HCT116 (cell line): ENCODE data around the gene MAP3K8.

Experiments
- EZH2 ChIP-seq: fragments of 200-600 bp; sonication (generic); IDR thresholded peaks from 2 replicates; pipeline ENCODE4 v1.6.1; 2017; ENCODE audit warnings: antibody characterized with exemption, mixed run types
- TF ChIP-seq, protein P1 (sequence below), 3 experiments: fragments of 200-600 bp in 1 of 3; sonication (generic) in 1 of 3; IDR thresholded peaks in 2 of 3; conservative IDR thresholded peaks in 1 of 3; 2 replicates each; pipeline ENCODE4 v1.5.1; 2012 to 2017; ENCODE audit warnings: low read depth in 2 of 3, low read length in 2 of 3, antibody characterized with exemption in 1 of 3, borderline replicate concordance in 1 of 3, control low read depth in 1 of 3, mild to moderate bottlenecking in 1 of 3, mixed read lengths in 1 of 3, mixed run types in 1 of 3, moderate library complexity in 1 of 3; ENCODE audit not compliant: insufficient read depth in 1 of 3

GRCh38 chr10:30503700-30504266 lies 69.8 kb downstream of the MAP3K8 start:
- TF ChIP-seq, protein P1, sequence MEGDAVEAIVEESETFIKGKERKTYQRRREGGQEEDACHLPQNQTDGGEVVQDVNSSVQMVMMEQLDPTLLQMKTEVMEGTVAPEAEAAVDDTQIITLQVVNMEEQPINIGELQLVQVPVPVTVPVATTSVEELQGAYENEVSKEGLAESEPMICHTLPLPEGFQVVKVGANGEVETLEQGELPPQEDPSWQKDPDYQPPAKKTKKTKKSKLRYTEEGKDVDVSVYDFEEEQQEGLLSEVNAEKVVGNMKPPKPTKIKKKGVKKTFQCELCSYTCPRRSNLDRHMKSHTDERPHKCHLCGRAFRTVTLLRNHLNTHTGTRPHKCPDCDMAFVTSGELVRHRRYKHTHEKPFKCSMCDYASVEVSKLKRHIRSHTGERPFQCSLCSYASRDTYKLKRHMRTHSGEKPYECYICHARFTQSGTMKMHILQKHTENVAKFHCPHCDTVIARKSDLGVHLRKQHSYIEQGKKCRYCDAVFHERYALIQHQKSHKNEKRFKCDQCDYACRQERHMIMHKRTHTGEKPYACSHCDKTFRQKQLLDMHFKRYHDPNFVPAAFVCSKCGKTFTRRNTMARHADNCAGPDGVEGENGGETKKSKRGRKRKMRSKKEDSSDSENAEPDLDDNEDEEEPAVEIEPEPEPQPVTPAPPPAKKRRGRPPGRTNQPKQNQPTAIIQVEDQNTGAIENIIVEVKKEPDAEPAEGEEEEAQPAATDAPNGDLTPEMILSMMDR (IDR thresholded peaks at IDR 0.05 in 2 of 3, conservative IDR thresholded peaks at IDR 0.05 in 1 of 3; ENCODE audit: borderline replicate concordance in 1 of 3, insufficient read depth in 1 of 3, low read depth in 2 of 3, low read length in 2 of 3), result no peak
- TF ChIP-seq EZH2, result no peak
